Measurements from ENCODE around the gene HDAC9.
"Not testable (repeated sequence)": the region's sequence is repeated elsewhere in the genome, so short reads cannot be mapped to it uniquely, and the experiment has no call there.

Gene HDAC9

GRCh38 chr7:18903695-18904094, 408.1 kb downstream of the HDAC9 start:
- no peak for DNase-seq

GRCh38 chr7:18905316-18905943, 409.9 kb downstream of the HDAC9 start:
- DNase-seq: no peak

GRCh38 chr7:18906901-18907300, 411.4 kb downstream of the HDAC9 start:
- DNase-seq: no peak

DNA sequence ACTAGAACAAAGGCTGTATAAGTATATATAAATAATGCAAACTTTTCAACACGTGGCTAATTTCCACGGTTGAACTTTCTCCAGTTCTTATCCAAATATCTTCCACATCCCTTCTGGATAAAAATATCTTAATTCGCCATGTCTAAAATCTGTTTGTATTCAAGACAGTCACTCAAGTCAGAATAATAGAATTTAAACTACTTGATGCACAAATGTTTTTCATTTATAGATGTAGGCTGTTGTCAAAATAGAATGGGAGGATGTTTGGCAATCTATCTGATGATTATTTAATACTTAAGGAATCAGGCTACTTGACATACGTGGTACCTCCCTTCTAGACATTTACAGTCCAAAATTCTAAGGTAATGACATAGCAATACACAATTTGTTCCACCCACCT, 417.6 kb downstream of the HDAC9 start:
- no peak for DNase-seq

- no peak for DNase-seq
These were observed 421.3 kb downstream of the HDAC9 start for GRCh38 chr7:18916826-18917225.

GRCh38 chr7:18927134-18927533, 431.6 kb downstream of the HDAC9 start:
- DNase-seq: no peak

DNA sequence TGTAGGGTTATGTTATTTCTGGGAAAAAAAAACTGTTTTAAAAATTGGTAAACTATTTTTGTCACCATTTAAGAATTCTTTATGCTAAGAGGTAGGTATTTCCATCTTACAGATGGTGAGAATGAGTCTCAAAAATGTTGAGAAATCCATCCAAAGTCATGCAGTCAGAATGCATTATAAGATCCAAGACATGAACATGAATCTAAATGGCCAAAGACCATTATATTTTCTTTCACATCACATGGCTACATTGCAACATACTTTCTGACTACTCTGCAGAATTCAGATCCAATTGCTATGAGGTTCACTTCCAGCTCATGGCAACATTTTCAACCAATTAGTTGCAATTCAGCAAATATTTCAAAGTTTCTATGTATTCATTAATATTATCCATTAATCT, 440.7 kb downstream of the HDAC9 start:
- no peak for DNase-seq

DNA sequence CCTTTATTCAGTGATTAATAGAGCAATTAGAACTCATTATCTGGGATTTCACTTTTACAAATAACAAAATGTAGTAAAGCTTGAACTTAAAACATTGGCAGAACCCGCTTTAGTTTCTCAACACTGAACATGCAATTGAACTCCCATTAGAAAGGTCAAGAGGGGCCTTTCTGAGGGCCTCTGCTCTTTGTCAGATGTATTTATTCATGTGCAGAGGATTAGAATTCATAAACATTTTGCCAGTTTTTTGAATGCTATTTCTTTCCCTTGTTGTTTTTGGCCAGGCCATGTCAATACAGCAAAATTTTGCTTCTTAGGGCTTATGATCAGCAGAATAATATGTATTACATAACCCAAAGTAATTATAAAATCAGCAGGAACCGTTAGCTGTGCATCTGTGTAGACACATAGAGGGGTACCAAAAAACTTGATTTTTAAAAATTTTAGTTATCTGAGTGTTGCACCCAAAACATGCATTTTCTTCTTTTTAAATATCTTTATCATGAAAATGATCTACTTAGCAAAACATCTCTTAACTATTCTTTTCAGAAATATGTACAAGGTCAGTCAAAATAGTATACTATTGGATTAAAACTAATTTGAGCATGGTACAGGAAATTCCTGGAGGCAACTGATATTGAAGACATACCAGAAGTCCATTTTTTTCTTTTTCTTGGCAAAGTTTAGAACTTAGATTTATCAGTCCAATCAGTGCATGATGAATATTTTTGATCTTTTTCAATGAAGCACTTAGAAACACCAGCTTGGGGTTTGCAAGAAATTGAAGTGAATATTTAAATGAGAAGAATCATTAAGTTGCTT, 444.4 kb downstream of the HDAC9 start:
- no peak for DNase-seq

- no peak for DNase-seq
These were observed 445.1 kb downstream of the HDAC9 start for GRCh38 chr7:18940593-18941134.

GRCh38 chr7:18941207-18941606, 445.7 kb downstream of the HDAC9 start:
- DNase-seq: no peak

DNA sequence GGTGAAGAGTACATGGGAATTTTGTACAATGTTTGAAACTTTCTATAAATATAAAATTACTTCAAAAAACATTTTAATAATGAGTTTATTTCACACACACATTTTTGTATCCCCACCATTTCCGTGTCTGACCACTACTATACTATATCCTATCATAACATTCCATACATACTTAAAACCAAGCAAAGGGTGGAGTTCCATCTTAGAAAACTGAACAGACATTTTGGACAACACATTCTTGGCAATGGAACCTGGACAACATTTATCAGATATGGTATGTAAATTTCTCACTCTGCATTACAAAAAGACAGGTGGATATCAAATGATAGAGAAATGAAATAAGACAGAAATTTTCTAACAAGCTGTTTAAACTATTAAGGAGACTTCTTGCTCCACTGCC, 453.0 kb downstream of the HDAC9 start:
- DNase-seq: no peak

DNA sequence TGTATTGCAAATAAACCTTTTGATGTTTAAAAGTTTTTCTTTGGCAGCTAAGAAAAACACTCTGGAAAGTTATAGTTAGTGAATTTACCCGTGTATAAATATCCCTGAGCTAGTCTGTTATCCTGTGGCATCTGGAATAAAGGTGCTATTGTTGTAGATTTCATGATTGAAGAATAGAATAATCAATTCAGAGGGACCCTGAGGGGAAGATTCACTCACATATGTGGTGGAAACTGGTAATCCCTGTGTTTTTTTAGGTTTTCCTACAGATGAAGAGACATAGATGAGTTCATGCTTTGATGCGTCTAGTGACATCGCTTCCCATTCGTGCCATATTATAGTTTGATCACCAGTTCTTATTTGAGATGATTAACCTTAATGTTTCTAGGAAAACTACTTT, 457.3 kb downstream of the HDAC9 start:
- DNase-seq: no peak

GRCh38 chr7:18958627-18959026, 463.1 kb downstream of the HDAC9 start:
- DNase-seq: no peak

GRCh38 chr7:18960725-18961124, 465.2 kb downstream of the HDAC9 start:
- DNase-seq: no peak

GRCh38 chr7:18962031-18962430, 466.5 kb downstream of the HDAC9 start:
- DNase-seq: no peak

DNA sequence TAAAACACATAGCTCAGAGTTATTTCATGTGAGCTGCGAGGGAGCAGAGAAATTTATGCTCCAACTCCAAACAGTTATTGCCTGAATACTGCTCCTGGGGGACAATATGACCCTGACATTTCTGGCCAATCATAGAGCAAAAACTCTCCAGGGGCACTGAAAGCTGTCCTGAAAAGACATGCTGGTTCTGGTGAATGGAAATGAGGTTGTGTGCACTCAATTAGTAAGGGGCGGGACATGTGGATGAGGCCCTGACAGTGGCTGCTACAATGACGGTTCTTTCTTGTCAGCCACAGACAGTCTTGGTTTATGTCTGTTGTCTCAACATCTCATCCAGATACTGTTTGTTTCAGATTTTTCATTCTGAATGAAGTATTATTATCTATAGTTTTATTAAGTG, 470.1 kb downstream of the HDAC9 start:
- DNase-seq: no peak

- DNase-seq: not testable (repeated sequence)
These were observed 472.2 kb downstream of the HDAC9 start for GRCh38 chr7:18967755-18968154.

DNA sequence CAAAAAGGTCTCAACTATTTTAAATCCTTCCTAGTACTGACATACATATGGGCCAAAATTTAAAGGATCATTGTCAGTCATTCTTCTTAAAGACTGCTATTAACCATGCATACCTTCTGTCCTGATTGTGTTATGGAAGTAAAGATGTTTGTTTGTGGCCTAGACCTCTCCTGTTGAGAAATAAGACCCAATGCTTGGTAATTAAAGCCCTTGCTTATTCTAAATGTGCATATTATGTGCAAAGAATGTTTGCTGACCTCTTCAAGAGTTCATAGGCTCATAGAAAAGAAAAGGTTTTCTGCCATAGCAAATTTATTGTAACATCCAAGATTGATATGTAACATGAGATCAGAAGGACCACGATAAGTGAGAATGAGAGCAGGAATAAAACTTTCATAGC, 476.3 kb downstream of the HDAC9 start:
- DNase-seq: no peak

- DNase-seq: no peak
These were observed 479.3 kb downstream of the HDAC9 start for GRCh38 chr7:18974803-18975202.

- DNase-seq: no peak
These were observed 479.7 kb downstream of the HDAC9 start for GRCh38 chr7:18975276-18975675.

DNA sequence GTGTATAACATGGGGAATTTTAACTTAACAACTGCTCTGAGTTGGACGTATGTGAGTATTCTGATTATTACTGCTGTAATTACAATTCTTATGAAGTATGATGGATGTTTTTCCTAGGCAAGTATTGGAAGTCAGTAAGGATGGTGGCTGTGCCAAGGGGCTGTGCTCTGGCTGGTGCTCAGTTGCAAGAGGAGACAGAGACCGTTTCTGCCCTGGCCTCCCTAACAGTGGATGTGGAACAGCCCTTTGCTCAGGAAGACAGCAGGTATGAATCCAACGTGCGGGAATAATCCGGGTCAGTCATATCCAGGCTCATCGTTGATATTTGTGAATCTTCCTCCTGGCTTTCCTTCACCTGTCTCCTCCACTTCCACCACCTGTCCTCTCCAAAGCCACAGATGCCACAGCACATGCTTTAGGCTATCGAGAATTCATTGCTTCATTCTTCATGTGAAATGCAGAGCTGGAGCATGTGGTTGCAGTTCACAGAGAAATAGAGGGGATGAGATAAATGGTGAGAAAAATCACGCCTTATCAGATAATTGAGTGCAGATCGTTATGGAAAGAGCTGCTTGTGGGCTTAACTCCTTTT, 480.2 kb downstream of the HDAC9 start:
- DNase-seq: no peak

- no peak for DNase-seq
These were observed 481.3 kb downstream of the HDAC9 start for GRCh38 chr7:18976715-18977471.

- DNase-seq: no peak
These were observed 482.6 kb downstream of the HDAC9 start for GRCh38 chr7:18978108-18978495.
